HTR-8/SVneo (cell line): ENCODE data around the gene TENM4.

Experiments used
- DNase-seq: peaks from one replicate; pipeline ENCODE4 v3.0.0; 2011; ENCODE audit warnings: low spot score, mixed read lengths; ENCODE audit not compliant: insufficient read length
- FAIRE-seq: peaks from 2 replicates; lab custom pipeline; 2011; peaks lifted over from hg19 to GRCh38; lab: Jason Lieb, UNC

The TENM4 gene

GRCh38 chr11:79265756-79266322 is 175.0 kb downstream of the TENM4 start:
- FAIRE-seq = no peak
- no peak for DNase-seq

GRCh38 chr11:79264284-79264683 is 176.5 kb downstream of the TENM4 start:
- no peak for FAIRE-seq
- no peak for DNase-seq

- DNase-seq = no peak
- no peak for FAIRE-seq
Observed at GRCh38 chr11:79263001-79263400, 177.8 kb downstream of the TENM4 start.

GRCh38 chr11:79262221-79262620 is 178.6 kb downstream of the TENM4 start:
- DNase-seq (no peak), FAIRE-seq (no peak)

- no peak for FAIRE-seq
- no peak for DNase-seq
Observed at GRCh38 chr11:79261684-79262083, 179.1 kb downstream of the TENM4 start.

GRCh38 chr11:79259800-79260199 is 181.0 kb downstream of the TENM4 start:
- FAIRE-seq = no peak
- DNase-seq = no peak

GRCh38 chr11:79258576-79258975 is 182.3 kb downstream of the TENM4 start:
- FAIRE-seq (no peak), DNase-seq (no peak)

- no peak for DNase-seq
- FAIRE-seq = no peak
Observed at GRCh38 chr11:79255965-79256364, 184.9 kb downstream of the TENM4 start.

- FAIRE-seq (no peak), DNase-seq (no peak)
Observed at GRCh38 chr11:79253280-79253679, 187.6 kb downstream of the TENM4 start.

GRCh38 chr11:79249295-79249993 is 191.4 kb downstream of the TENM4 start:
- DNase-seq (no peak), FAIRE-seq (no peak)

GRCh38 chr11:79244798-79245197 is 196.0 kb downstream of the TENM4 start:
- no peak for DNase-seq
- FAIRE-seq = no peak

- DNase-seq (no peak), FAIRE-seq (no peak)
Observed at GRCh38 chr11:79244241-79244772, 196.5 kb downstream of the TENM4 start.

- FAIRE-seq (no peak), DNase-seq (no peak)
Observed at GRCh38 chr11:79243422-79244210, 197.2 kb downstream of the TENM4 start.

- FAIRE-seq = no peak
- DNase-seq = no peak
Observed at GRCh38 chr11:79242616-79243015, 198.2 kb downstream of the TENM4 start.

- no peak for DNase-seq
- FAIRE-seq = no peak
Observed at GRCh38 chr11:79241852-79242241, 199.0 kb downstream of the TENM4 start.

GRCh38 chr11:79241205-79241851 is 199.5 kb downstream of the TENM4 start:
- no peak for FAIRE-seq
- DNase-seq = no peak

- DNase-seq (no peak), FAIRE-seq (no peak)
Observed at GRCh38 chr11:79237703-79238102, 203.1 kb downstream of the TENM4 start.

GRCh38 chr11:79237091-79237490 is 203.7 kb downstream of the TENM4 start:
- FAIRE-seq = no peak

GRCh38 chr11:79236541-79236971 is 204.3 kb downstream of the TENM4 start:
- FAIRE-seq (no peak), DNase-seq (no peak)

More at GRCh38 chr11:79237091-79237490, 203.7 kb downstream of the TENM4 start:
- DNase-seq = no peak

GRCh38 chr11:79235696-79236095 is 205.1 kb downstream of the TENM4 start:
- DNase-seq (no peak), FAIRE-seq (no peak)
